Stimulated activated CD8-positive, alpha-beta memory T cell treated with anti-CD3 and anti-CD28 coated beads, Interleukin-4, amount 100 ng/mL, for 1 hour (primary cell): ENCODE measurements around the gene TMEM259.

ENCODE experiments used
- DNase-seq, 2 donors: peaks; one replicate each; pipeline ENCODE4 v3.0.0-alpha.2; 2020; ENCODE audit warnings: low read depth in 2 of 2, low spot score in 1 of 2

Gene TMEM259

GRCh38 chr19:1017906-1018305 lies 3.0 kb downstream of the TMEM259 start:
- no peak for DNase-seq

- no peak for DNase-seq
Observed at GRCh38 chr19:1017115-1017905, 3.6 kb downstream of the TMEM259 start.

GRCh38 chr19:1016647-1017114 lies 4.2 kb downstream of the TMEM259 start:
- DNase-seq: no peak

- DNase-seq: no peak
Observed at GRCh38 chr19:1015782-1016646, 4.9 kb downstream of the TMEM259 start.

- DNase-seq: no peak
Observed at GRCh38 chr19:1015061-1015781, 5.7 kb downstream of the TMEM259 start.

- no peak for DNase-seq
Observed at GRCh38 chr19:1014161-1015060, 6.5 kb downstream of the TMEM259 start.

- DNase-seq: no peak
Observed at GRCh38 chr19:1013218-1013617, 7.7 kb downstream of the TMEM259 start.

GRCh38 chr19:1012334-1012733 lies 8.6 kb downstream of the TMEM259 start:
- DNase-seq: no peak

- no peak for DNase-seq
Observed at GRCh38 chr19:1011831-1012333, 9.0 kb downstream of the TMEM259 start.

GRCh38 chr19:1010586-1011510 lies 10.1 kb downstream of the TMEM259 start:
- DNase-seq: no peak

GRCh38 chr19:1009981-1010538 lies 10.9 kb downstream of the TMEM259 start:
- no peak for DNase-seq

- DNase-seq: no peak
Observed at GRCh38 chr19:1009041-1009980, 11.6 kb downstream of the TMEM259 start.

GRCh38 chr19:1008268-1009040 lies 12.5 kb downstream of the TMEM259 start:
- DNase-seq: no peak

- no peak for DNase-seq
Observed at GRCh38 chr19:1007399-1008251, 13.3 kb downstream of the TMEM259 start.

- no peak for DNase-seq
Observed at GRCh38 chr19:1006711-1007398, 14.1 kb downstream of the TMEM259 start.
